ENCODE data around the gene LST1.

DNA sequence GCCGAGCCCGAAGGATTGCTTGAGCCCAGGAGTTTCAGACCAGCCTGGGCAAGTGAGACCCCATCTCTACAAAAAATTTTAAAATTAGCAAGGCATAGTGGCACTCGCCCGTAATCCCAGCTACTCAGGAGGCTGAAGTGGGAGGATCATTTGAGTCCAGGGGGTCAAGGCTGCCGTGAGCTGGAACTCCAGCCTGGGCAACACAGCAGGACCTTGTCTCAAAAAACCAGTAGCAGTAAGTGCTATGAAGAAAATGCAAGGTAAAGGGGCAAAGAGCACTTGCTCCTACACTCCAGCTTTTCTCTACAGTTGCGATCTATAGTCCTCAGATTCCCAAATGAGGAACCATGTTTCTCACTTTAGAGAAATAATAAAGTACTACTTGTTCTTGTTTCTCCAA is 42.4 kb upstream of the LST1 start:
- TF ChIP-seq EZH2phosphoT487 (IDR thresholded peaks at IDR 0.05; ENCODE audit: borderline replicate concordance, low read length) (no peak), EZH2 (IDR thresholded peaks at IDR 0.05; ENCODE audit: low read length, unreplicated experiment) (no peak)
- TF ChIP-seq, protein P1, sequence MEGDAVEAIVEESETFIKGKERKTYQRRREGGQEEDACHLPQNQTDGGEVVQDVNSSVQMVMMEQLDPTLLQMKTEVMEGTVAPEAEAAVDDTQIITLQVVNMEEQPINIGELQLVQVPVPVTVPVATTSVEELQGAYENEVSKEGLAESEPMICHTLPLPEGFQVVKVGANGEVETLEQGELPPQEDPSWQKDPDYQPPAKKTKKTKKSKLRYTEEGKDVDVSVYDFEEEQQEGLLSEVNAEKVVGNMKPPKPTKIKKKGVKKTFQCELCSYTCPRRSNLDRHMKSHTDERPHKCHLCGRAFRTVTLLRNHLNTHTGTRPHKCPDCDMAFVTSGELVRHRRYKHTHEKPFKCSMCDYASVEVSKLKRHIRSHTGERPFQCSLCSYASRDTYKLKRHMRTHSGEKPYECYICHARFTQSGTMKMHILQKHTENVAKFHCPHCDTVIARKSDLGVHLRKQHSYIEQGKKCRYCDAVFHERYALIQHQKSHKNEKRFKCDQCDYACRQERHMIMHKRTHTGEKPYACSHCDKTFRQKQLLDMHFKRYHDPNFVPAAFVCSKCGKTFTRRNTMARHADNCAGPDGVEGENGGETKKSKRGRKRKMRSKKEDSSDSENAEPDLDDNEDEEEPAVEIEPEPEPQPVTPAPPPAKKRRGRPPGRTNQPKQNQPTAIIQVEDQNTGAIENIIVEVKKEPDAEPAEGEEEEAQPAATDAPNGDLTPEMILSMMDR (conservative IDR thresholded peaks at IDR 0.05; ENCODE audit: low read depth, low read length) = no peak

Data from PC-3 (cell line).